Gastrocnemius medialis (tissue), 4 donors: ENCODE data around the gene HS3ST4.

Source experiments
- CTCF ChIP-seq, 5 experiments: fragments of 450-650 bp in 3 of 5; fragments of 200-600 bp in 2 of 5; sonication (generic) in 2 of 5; IDR thresholded peaks in 4 of 5; conservative IDR thresholded peaks in 1 of 5; 1 replicate in 4 of 5; 2 replicates in 1 of 5; pipeline ENCODE4 v1.5.1; 2016 to 2019; ENCODE audit warnings: antibody characterized with exemption in 5 of 5, mild to moderate bottlenecking in 3 of 5, moderate library complexity in 3 of 5
- POLR2A ChIP-seq, 2 donors: fragments of 450-650 bp; IDR thresholded peaks; one replicate each; pipeline ENCODE4 v1.6.1; 2017; ENCODE audit warnings: antibody characterized with exemption in 2 of 2, mild to moderate bottlenecking in 2 of 2, moderate library complexity in 2 of 2

GRCh38 chr16:25751230-25751835 lies 59.6 kb downstream of the HS3ST4 start:
- TF ChIP-seq CTCF (IDR thresholded peaks at IDR 0.05 in 4 of 5, conservative IDR thresholded peaks at IDR 0.05 in 1 of 5) (no peak), POLR2A (IDR thresholded peaks at IDR 0.05) (no peak)
